IMR-90 (cell line): ENCODE data around the gene ARMC9. TPM values are rescaled to one million over a fixed set of nuclear protein-coding genes. Genes with fewer than 3 reads are reported as not detected.

Experiments used
- ATAC-seq: fragments of 200-7000 bp; cut with Tn5 transposase; 2 replicates; pipeline ENCODE4 v1.9.1; 2020; ENCODE audit warnings: low read depth, mild to moderate bottlenecking, moderate library complexity
- BruUV-seq: library from RNA; stranded (reverse); fragments of 400-500 nt; replicated peaks from 2 replicates; lab custom pipeline; 2021; lab: Mats Ljungman, UMichigan
- CTCF ChIA-PET: fragments of 300-600 bp; formaldehyde crosslinking; extraction: SDS; loops from one replicate; lab custom pipeline; 2021; ENCODE audit warnings: antibody characterized with exemption; lab: Yijun Ruan, JAX
- POLR2A ChIA-PET: fragments of 300-600 bp; sonication (Branson Sonifier 250); formaldehyde crosslinking; loops from one replicate; lab custom pipeline; 2022; ENCODE audit warnings: antibody characterized with exemption; ENCODE audit not compliant: unreplicated experiment; lab: Charles Lee
- DNase-seq: peaks from one replicate; pipeline ENCODE4 v3.0.0; 2013
- H2AFZ ChIP-seq: replicated peaks from 2 replicates; pipeline ENCODE3; 2013; ENCODE audit warnings: low read length, mild to moderate bottlenecking; ENCODE audit not compliant: poor library complexity
- H2AK5ac ChIP-seq: 2 replicates; pipeline ENCODE4 v1.6.1; 2013; ENCODE audit warnings: low read depth, low read length, inconsistent platforms
- H2AK9ac ChIP-seq: replicated peaks from 2 replicates; pipeline ENCODE3; 2013; ENCODE audit warnings: mild to moderate bottlenecking, low read depth, low read length, moderate library complexity; ENCODE audit not compliant: poor library complexity
- H2BK120ac ChIP-seq: 2 replicates; pipeline ENCODE4 v1.6.1; 2013; ENCODE audit warnings: low read depth, low read length, inconsistent platforms
- H2BK15ac ChIP-seq: 3 replicates; pipeline ENCODE4 v1.6.1; 2013; ENCODE audit warnings: low read depth, low read length, inconsistent platforms
- H2BK20ac ChIP-seq: 2 replicates; pipeline ENCODE4 v1.6.1; 2013; ENCODE audit warnings: low read depth, mild to moderate bottlenecking, inconsistent platforms, low read length, moderate library complexity
- H2BK5ac ChIP-seq: 2 replicates; pipeline ENCODE4 v1.6.1; 2013; ENCODE audit warnings: mild to moderate bottlenecking, low read depth, low read length, inconsistent platforms; ENCODE audit not compliant: poor library complexity, severe bottlenecking
- H3K14ac ChIP-seq: replicated peaks from 2 replicates; pipeline ENCODE4 v1.6.1; 2013; ENCODE audit warnings: low read depth, low read length, inconsistent platforms
- H3K18ac ChIP-seq: 2 replicates; pipeline ENCODE4 v1.6.1; 2013; ENCODE audit warnings: low read depth, low read length, control low read depth
- H3K23ac ChIP-seq: 2 replicates; pipeline ENCODE4 v1.6.1; 2013; ENCODE audit warnings: low read depth, low read length, inconsistent platforms
- H3K27ac ChIP-seq: 2 replicates; pipeline ENCODE4 v1.5.1; 2013; ENCODE audit warnings: mild to moderate bottlenecking, control low read depth, low read length; ENCODE audit not compliant: insufficient read depth
- H3K27me3 ChIP-seq: 2 replicates; pipeline ENCODE4 v1.6.1; 2013; ENCODE audit warnings: low read length; ENCODE audit not compliant: control insufficient read depth, insufficient read depth
- H3K36me3 ChIP-seq: 2 replicates; pipeline ENCODE4 v1.6.1; 2013; ENCODE audit warnings: low read length, mixed read lengths; ENCODE audit not compliant: control insufficient read depth, insufficient read depth
- H3K4ac ChIP-seq: 2 replicates; pipeline ENCODE4 v1.6.1; 2013; ENCODE audit warnings: low read depth, low read length, inconsistent platforms
- H3K4me1 ChIP-seq: 2 replicates; pipeline ENCODE4 v1.6.1; 2013; ENCODE audit warnings: low read length, mixed read lengths; ENCODE audit not compliant: control insufficient read depth, insufficient read depth
- H3K4me2 ChIP-seq: 2 replicates; pipeline ENCODE4 v1.6.1; 2013; ENCODE audit warnings: low read depth, mild to moderate bottlenecking, control low read depth, low read length, moderate library complexity
- H3K4me3 ChIP-seq: 2 replicates; pipeline ENCODE4 v1.5.1; 2013; ENCODE audit warnings: low read depth, mild to moderate bottlenecking, control low read depth, low read length, moderate library complexity; ENCODE audit not compliant: insufficient read depth
- H3K56ac ChIP-seq: 2 replicates; pipeline ENCODE4 v1.6.1; 2013; ENCODE audit warnings: low read length, inconsistent platforms; ENCODE audit not compliant: insufficient read depth; ENCODE audit errors: extremely low read depth
- H3K79me1 ChIP-seq, 2 experiments: 2 replicates each; pipeline ENCODE4 v1.6.1; 2013; ENCODE audit warnings: low read length in 2 of 2, inconsistent platforms in 1 of 2, low read depth in 1 of 2
- H3K9ac ChIP-seq: 2 replicates; pipeline ENCODE4 v1.6.1; 2013; ENCODE audit warnings: low read depth, low read length, control low read depth
- H3K9me1 ChIP-seq: 2 replicates; pipeline ENCODE4 v1.6.1; 2013; ENCODE audit warnings: low read length, inconsistent platforms; ENCODE audit not compliant: insufficient read depth
- H3K9me3 ChIP-seq: 2 replicates; pipeline ENCODE4 v1.6.1; 2013; ENCODE audit warnings: low read length; ENCODE audit not compliant: control insufficient read depth, insufficient read depth
- H4K20me1 ChIP-seq: 2 replicates; pipeline ENCODE4 v1.6.1; 2013; ENCODE audit warnings: low read length, inconsistent platforms; ENCODE audit not compliant: insufficient read depth
- H4K5ac ChIP-seq: 2 replicates; pipeline ENCODE4 v1.6.1; 2013; ENCODE audit warnings: mild to moderate bottlenecking, low read depth, low read length, control low read depth
- H4K8ac ChIP-seq, 2 experiments: 2 replicates each; pipeline ENCODE4 v1.6.1; 2013; ENCODE audit warnings: low read depth in 2 of 2, low read length in 2 of 2, control low read depth in 1 of 2, inconsistent platforms in 1 of 2
- H4K91ac ChIP-seq: 2 replicates; pipeline ENCODE4 v1.6.1; 2013; ENCODE audit warnings: low read depth, low read length, inconsistent platforms; ENCODE audit not compliant: insufficient read depth
- BHLHE40 ChIP-seq: fragments of 150-350 bp; IDR thresholded peaks from 2 replicates; pipeline ENCODE4 v1.6.1; 2016; ENCODE audit warnings: mild to moderate bottlenecking, low read depth, low read length
- CEBPB ChIP-seq: IDR thresholded peaks from 2 replicates; pipeline ENCODE4 v1.6.1; 2012; ENCODE audit warnings: low read depth, low read length, improper control_type of control experiment
- CHD1 ChIP-seq: IDR thresholded peaks from 2 replicates; pipeline ENCODE4 v1.6.1; 2012; ENCODE audit warnings: low read depth, low read length, improper control_type of control experiment
- CTCF ChIP-seq: conservative IDR thresholded peaks from 2 replicates; pipeline ENCODE4 v1.5.1; 2012; ENCODE audit warnings: mild to moderate bottlenecking, low read depth, low read length, improper control_type of control experiment
- ELK1 ChIP-seq: fragments of 150-350 bp; IDR thresholded peaks from 2 replicates; pipeline ENCODE4 v1.6.1; 2016; ENCODE audit warnings: low read depth, mild to moderate bottlenecking, low read length, moderate library complexity, borderline replicate concordance
- FOS ChIP-seq: fragments of 150-350 bp; IDR thresholded peaks from 2 replicates; pipeline ENCODE4 v1.6.1; 2016; ENCODE audit warnings: low read depth, low read length
- MAFK ChIP-seq: IDR thresholded peaks from 2 replicates; pipeline ENCODE4 v1.6.1; 2012; ENCODE audit warnings: low read depth, low read length, improper control_type of control experiment
- MAZ ChIP-seq: IDR thresholded peaks from 2 replicates; pipeline ENCODE4 v1.6.1; 2012; ENCODE audit warnings: low read depth, mild to moderate bottlenecking, low read length, improper control_type of control experiment, moderate library complexity, borderline replicate concordance
- MXI1 ChIP-seq: IDR thresholded peaks from 2 replicates; pipeline ENCODE4 v1.6.1; 2012; ENCODE audit warnings: low read depth, mild to moderate bottlenecking, low read length, moderate library complexity, borderline replicate concordance
- NFE2L2 ChIP-seq: fragments of 150-350 bp; IDR thresholded peaks from 2 replicates; pipeline ENCODE4 v1.6.1; 2016; ENCODE audit warnings: low read depth, mild to moderate bottlenecking, low read length
- POLR2A ChIP-seq: IDR thresholded peaks from 2 replicates; pipeline ENCODE4 v1.6.1; 2012; ENCODE audit warnings: mild to moderate bottlenecking, low read depth, low read length
- RAD21 ChIP-seq: IDR thresholded peaks from 2 replicates; pipeline ENCODE4 v1.6.1; 2012; ENCODE audit warnings: low read length, improper control_type of control experiment
- RCOR1 ChIP-seq: IDR thresholded peaks from 2 replicates; pipeline ENCODE4 v1.6.1; 2012; ENCODE audit warnings: mild to moderate bottlenecking, low read length, improper control_type of control experiment; ENCODE audit not compliant: insufficient replicate concordance
- RFX5 ChIP-seq: IDR thresholded peaks from 2 replicates; pipeline ENCODE4 v1.8.0; 2012; ENCODE audit warnings: low read depth, mild to moderate bottlenecking, low read length, moderate library complexity
- SMC3 ChIP-seq: fragments of 150-350 bp; IDR thresholded peaks from 2 replicates; pipeline ENCODE4 v1.6.1; 2016; ENCODE audit warnings: low read depth, mild to moderate bottlenecking, antibody characterized with exemption, low read length, moderate library complexity
- USF2 ChIP-seq: fragments of 150-350 bp; IDR thresholded peaks from 2 replicates; pipeline ENCODE4 v1.6.1; 2017; ENCODE audit warnings: mild to moderate bottlenecking, antibody characterized with exemption, low read length, low read depth
- WGBS, 2 experiments: methylation state at CpG; one replicate each; pipeline versions ENCODE4 v1.1.5 to v1.1.7; 2013; ENCODE audit warnings: missing lambda C conversion rate in 2 of 2; ENCODE audit not compliant: insufficient read length in 1 of 2; ENCODE audit errors: extremely low coverage in 2 of 2; 5-methylcytosine and 5-hydroxymethylcytosine counted together
- dilution Hi-C: fragments of 300-500 bp; cut with HindIII; formaldehyde crosslinking; loops from one replicate; pipeline ENCODE4 v1.14.3; 2018; ENCODE audit warnings: low sequenced_read_pairs; ENCODE audit not compliant: unreplicated experiment
- in situ Hi-C: fragments of 300-500 bp; cut with MboI; formaldehyde crosslinking; loops from 3 replicates; pipeline ENCODE4 v1.14.3; 2019; ENCODE audit warnings: low sequenced_read_pairs, inconsistent platforms, mixed read lengths
- intact Hi-C: fragments of 100-400 bp; cut with micrococcal nuclease; formaldehyde crosslinking; loops from 2 replicates; pipeline ENCODE4 v1.10.0; 2022
- polyA plus RNA-seq, 3 experiments: library from polyadenylated mRNA; depleted of rRNA; stranded (reverse); fragments of >200 nt; gene quantifications; 2 replicates each; pipeline ENCODE4 v1.2.3, GENCODE V29; 2012; ENCODE audit warnings: low replicate concordance in 1 of 3
- total RNA-seq: library from RNA; depleted of rRNA; stranded (reverse); fragments of >200 nt; gene quantifications from 2 replicates; pipeline ENCODE4 v1.2.3, GENCODE V29; 2012

Gene ARMC9
- total and polyA plus RNA-seq, 2 of the 4 experiments (the other 2 are of a cell fraction): 36.0 to 46.6 TPM

- H4K20me1 ChIP-seq: no peaks in the 10 kb centered on the region
- no peak overlapping the region for H2BK5ac ChIP-seq
- no peak overlapping the region for H3K14ac ChIP-seq
- no peak overlapping the region for H4K91ac ChIP-seq
- peaks cover 13% of the 10 kb centered on the region for H3K9me1 ChIP-seq
- WGBS, 2 experiments: no CpG with 5 or more reads among the region's 5 CpGs
- no peak for ATAC-seq
- no peaks in the 10 kb centered on the region for H3K27me3 ChIP-seq
- TF ChIP-seq MXI1: no peak
- no peak for TF ChIP-seq BHLHE40
- TF ChIP-seq USF2: no peak
- no peak for TF ChIP-seq ELK1
- TF ChIP-seq CHD1: no peak
- TF ChIP-seq RCOR1: no peak
- no peak for TF ChIP-seq MAZ
- no peak for TF ChIP-seq NFE2L2
- TF ChIP-seq SMC3: no peak
- TF ChIP-seq CEBPB: no peak
- no peak for TF ChIP-seq POLR2A
- TF ChIP-seq RFX5: no peak
- no peak for TF ChIP-seq MAFK
- TF ChIP-seq FOS: no peak
- no peak for TF ChIP-seq RAD21
- TF ChIP-seq CTCF: no peak
- no TSS peak for BruUV-seq
- no peak overlapping the region for H3K4me2 ChIP-seq
- no peak overlapping the region for H3K27ac ChIP-seq
- H3K4me3 ChIP-seq: no peak overlapping the region
- no peak overlapping the region for H3K4ac ChIP-seq
- no peaks in the 10 kb centered on the region for H3K4me1 ChIP-seq
- in situ Hi-C loops: no loop called here
- no peak overlapping the region for H2AFZ ChIP-seq
- DNase-seq: no peak
- ChIA-PET POLR2A (no interaction called here), CTCF (interaction anchor here (1.3 to 1.4 kb wide), 2 partner anchors 9 to 124 kb away, joined by 6 to 7 read pairs; no protein-coding TSS in a partner anchor)
- H3K36me3 ChIP-seq: peaks cover 28% of the 10 kb centered on the region
- no peak overlapping the region for H4K5ac ChIP-seq
- dilution Hi-C loops: no loop called here
- H3K23ac ChIP-seq: no peak overlapping the region
- no peaks in the 10 kb centered on the region for H3K9me3 ChIP-seq
- no peak overlapping the region for H2BK120ac ChIP-seq
- no peak overlapping the region for H3K18ac ChIP-seq
- H2BK20ac ChIP-seq: no peak overlapping the region
- no peak overlapping the region for H3K56ac ChIP-seq
- peak overlapping the region; percentile 45 for H2AK9ac ChIP-seq
- no peak overlapping the region for H2BK15ac ChIP-seq
- H3K9ac ChIP-seq: no peak overlapping the region
- H4K8ac ChIP-seq: no peak overlapping the region
- no peak overlapping the region for H2AK5ac ChIP-seq
- intact Hi-C loops: no loop called here
- no peaks in the 10 kb centered on the region for H3K79me1 ChIP-seq
Measured at GRCh38 chr2:231287696-231288095, 89.3 kb downstream of the ARMC9 start.
